Parathyroid adenoma (tissue), 2 donors: Measurements from ENCODE around the gene QSOX2.

Experiments
- H2AFZ ChIP-seq: fragments of 300-600 bp; sonication (generic); one replicate; pipeline ENCODE4 v1.7.0; 2017; ENCODE audit warnings: antibody characterized with exemption, mild to moderate bottlenecking
- H3K27ac ChIP-seq: fragments of 300-600 bp; sonication (generic); one replicate; pipeline ENCODE4 v1.7.0; 2017
- H3K27me3 ChIP-seq: fragments of 300-600 bp; sonication (generic); one replicate; pipeline ENCODE4 v1.7.0; 2017; ENCODE audit warnings: low read length; ENCODE audit not compliant: control insufficient read depth, insufficient read depth
- H3K36me3 ChIP-seq: fragments of 300-600 bp; sonication (generic); one replicate; pipeline ENCODE4 v1.7.0; 2017; ENCODE audit warnings: low read length; ENCODE audit not compliant: control insufficient read depth, insufficient read depth
- H3K4me1 ChIP-seq: fragments of 300-600 bp; sonication (generic); one replicate; pipeline ENCODE4 v1.7.0; 2017; ENCODE audit warnings: control low read depth
- H3K4me2 ChIP-seq: fragments of 300-600 bp; sonication (generic); one replicate; pipeline ENCODE4 v1.7.0; 2017; ENCODE audit warnings: low read length
- H3K4me3 ChIP-seq: fragments of 300-600 bp; sonication (generic); one replicate; pipeline ENCODE4 v1.7.0; 2017; ENCODE audit warnings: low read depth, low read length
- H3K79me2 ChIP-seq: fragments of 300-600 bp; sonication (generic); one replicate; pipeline ENCODE4 v1.7.0; 2017; ENCODE audit warnings: control low read depth
- H3K9ac ChIP-seq: fragments of 300-600 bp; sonication (generic); one replicate; pipeline ENCODE4 v1.7.0; 2017; ENCODE audit warnings: mild to moderate bottlenecking
- H3K9me3 ChIP-seq: fragments of 300-600 bp; sonication (generic); one replicate; pipeline ENCODE4 v1.7.0; 2017; ENCODE audit warnings: low read length; ENCODE audit not compliant: control insufficient read depth
- TF ChIP-seq, protein P1 (sequence below): fragments of 300-600 bp; sonication (generic); IDR thresholded peaks from one replicate; pipeline ENCODE4 v1.7.0; 2017; ENCODE audit warnings: antibody characterized with exemption, mild to moderate bottlenecking
- donor health status: primary hyperparathyroidism.

QSOX2 gene

DNA sequence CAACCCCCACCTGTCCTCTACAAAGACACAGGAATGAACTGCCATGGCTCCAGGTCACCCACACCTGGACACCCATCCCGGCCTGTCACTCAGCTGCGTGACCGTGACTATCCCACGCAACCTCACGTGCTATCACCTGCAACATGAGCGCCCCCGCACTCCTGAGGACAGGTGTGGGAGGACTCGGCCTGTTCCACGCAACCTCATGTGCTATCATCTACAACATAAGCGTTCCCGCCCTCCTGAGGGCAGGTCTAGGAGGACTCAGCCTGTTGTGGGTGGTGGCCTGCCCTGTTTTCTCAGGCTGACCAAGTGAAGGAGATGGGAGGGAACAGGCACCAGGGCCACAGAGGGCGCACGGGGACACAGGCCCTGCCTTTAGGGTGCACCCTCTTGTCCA, 4.1 kb downstream of the QSOX2 start:
- H3K4me2 ChIP-seq = no peak overlapping the region
- H3K9ac ChIP-seq = no peak overlapping the region
- H3K4me3 ChIP-seq = no peak overlapping the region
- no peaks in the 10 kb centered on the region for H3K36me3 ChIP-seq
- no peak overlapping the region for H2AFZ ChIP-seq
- H3K4me1 ChIP-seq = peaks cover 12% of the 10 kb centered on the region
- no peak overlapping the region for H3K27ac ChIP-seq
- no peaks in the 10 kb centered on the region for H3K9me3 ChIP-seq
- H3K79me2 ChIP-seq = peaks cover 22% of the 10 kb centered on the region
- H3K27me3 ChIP-seq = no peaks in the 10 kb centered on the region
- TF ChIP-seq, protein P1, sequence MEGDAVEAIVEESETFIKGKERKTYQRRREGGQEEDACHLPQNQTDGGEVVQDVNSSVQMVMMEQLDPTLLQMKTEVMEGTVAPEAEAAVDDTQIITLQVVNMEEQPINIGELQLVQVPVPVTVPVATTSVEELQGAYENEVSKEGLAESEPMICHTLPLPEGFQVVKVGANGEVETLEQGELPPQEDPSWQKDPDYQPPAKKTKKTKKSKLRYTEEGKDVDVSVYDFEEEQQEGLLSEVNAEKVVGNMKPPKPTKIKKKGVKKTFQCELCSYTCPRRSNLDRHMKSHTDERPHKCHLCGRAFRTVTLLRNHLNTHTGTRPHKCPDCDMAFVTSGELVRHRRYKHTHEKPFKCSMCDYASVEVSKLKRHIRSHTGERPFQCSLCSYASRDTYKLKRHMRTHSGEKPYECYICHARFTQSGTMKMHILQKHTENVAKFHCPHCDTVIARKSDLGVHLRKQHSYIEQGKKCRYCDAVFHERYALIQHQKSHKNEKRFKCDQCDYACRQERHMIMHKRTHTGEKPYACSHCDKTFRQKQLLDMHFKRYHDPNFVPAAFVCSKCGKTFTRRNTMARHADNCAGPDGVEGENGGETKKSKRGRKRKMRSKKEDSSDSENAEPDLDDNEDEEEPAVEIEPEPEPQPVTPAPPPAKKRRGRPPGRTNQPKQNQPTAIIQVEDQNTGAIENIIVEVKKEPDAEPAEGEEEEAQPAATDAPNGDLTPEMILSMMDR = no peak

GRCh38 chr9:136240941-136241340, 4.7 kb downstream of the QSOX2 start:
- no peak overlapping the region for H3K4me2 ChIP-seq
- no peaks in the 10 kb centered on the region for H3K9me3 ChIP-seq
- peaks cover 22% of the 10 kb centered on the region for H3K79me2 ChIP-seq
- H3K4me1 ChIP-seq = peaks cover 10% of the 10 kb centered on the region
- no peak overlapping the region for H3K9ac ChIP-seq
- no peak overlapping the region for H3K27ac ChIP-seq
- H3K27me3 ChIP-seq = no peaks in the 10 kb centered on the region
- TF ChIP-seq, protein P1 = no peak
- no peaks in the 10 kb centered on the region for H3K36me3 ChIP-seq
- no peak overlapping the region for H2AFZ ChIP-seq
- no peak overlapping the region for H3K4me3 ChIP-seq

DNA sequence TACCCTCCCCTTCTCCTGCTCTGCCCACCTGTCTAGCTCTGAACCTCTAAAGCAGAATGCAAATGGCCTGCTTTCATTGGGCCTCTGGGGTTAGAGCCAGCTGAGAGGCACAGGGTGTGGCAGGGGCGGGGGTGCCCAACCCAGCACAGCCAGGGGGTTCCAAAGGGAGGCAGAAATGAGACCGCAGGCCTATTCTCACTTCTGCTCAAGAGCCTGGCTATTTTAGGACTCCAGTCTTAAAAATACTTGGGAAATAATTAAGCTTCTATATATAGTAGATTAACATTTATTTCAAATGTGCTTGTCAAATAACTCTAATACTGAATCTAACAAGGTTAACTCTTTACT, 5.7 kb downstream of the QSOX2 start:
- H3K9ac ChIP-seq = no peak overlapping the region
- H3K27ac ChIP-seq = no peak overlapping the region
- peaks cover 22% of the 10 kb centered on the region for H3K79me2 ChIP-seq
- no peak overlapping the region for H3K4me2 ChIP-seq
- no peaks in the 10 kb centered on the region for H3K36me3 ChIP-seq
- no peaks in the 10 kb centered on the region for H3K27me3 ChIP-seq
- no peaks in the 10 kb centered on the region for H3K9me3 ChIP-seq
- TF ChIP-seq, protein P1 = no peak
- H2AFZ ChIP-seq = no peak overlapping the region
- H3K4me3 ChIP-seq = no peak overlapping the region
- peaks cover 10% of the 10 kb centered on the region for H3K4me1 ChIP-seq

DNA sequence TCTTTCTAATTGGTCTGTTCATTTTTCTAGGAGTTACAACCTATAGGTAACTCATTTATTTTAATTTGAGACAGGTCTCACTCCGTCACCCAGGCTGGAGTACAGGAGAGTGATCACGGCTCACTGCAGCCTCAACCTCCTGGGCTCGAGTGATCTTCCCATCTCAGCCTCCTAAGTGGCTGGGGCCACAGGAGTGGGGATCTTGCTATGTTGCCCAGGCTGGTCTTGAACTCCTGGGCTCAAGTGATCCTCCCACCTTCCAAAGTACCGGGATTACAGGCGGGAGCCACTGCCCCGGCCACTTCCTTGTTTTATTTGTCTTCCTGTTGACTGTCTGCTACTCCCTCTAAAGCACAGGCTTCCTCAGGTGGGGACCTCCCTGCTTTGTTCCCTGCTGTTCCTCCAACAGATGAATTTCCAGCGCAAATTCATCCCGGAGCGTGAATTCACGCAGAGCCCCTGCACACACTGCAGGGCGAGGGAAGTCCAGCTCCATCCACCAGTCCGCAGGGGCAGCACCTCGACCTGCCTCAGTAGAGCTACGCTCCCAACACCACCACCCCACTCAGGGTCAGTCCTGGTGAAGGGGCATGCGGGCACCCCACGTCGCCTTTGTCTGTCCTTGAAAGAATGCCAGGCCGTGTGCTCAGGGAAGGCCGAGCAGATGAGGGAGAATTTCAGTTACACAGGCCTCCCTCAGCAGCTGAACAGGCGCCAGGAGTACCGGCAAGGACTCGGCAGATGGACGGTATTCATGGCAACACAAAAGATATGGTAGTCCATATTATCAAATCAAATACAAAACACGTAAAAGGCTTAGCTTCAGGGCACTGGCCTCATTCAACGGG, 6.3 kb downstream of the QSOX2 start:
- H3K27me3 ChIP-seq = no peaks in the 10 kb centered on the region
- H3K4me3 ChIP-seq = no peak overlapping the region
- no peak overlapping the region for H3K27ac ChIP-seq
- no peak overlapping the region for H3K9ac ChIP-seq
- TF ChIP-seq, protein P1 = no peak
- H3K4me1 ChIP-seq = peaks cover 6% of the 10 kb centered on the region
- H3K9me3 ChIP-seq = no peaks in the 10 kb centered on the region
- no peak overlapping the region for H2AFZ ChIP-seq
- H3K36me3 ChIP-seq = no peaks in the 10 kb centered on the region
- no peak overlapping the region for H3K4me2 ChIP-seq
- peaks cover 22% of the 10 kb centered on the region for H3K79me2 ChIP-seq

GRCh38 chr9:136238342-136238732, 7.3 kb downstream of the QSOX2 start:
- H3K4me3 ChIP-seq = no peak overlapping the region
- H3K27ac ChIP-seq = no peak overlapping the region
- TF ChIP-seq, protein P1 = no peak

More at GRCh38 chr9:136238342-136238732, 7.3 kb downstream of the QSOX2 start:
- no peaks in the 10 kb centered on the region for H3K27me3 ChIP-seq
- no peaks in the 10 kb centered on the region for H3K9me3 ChIP-seq
- H3K4me2 ChIP-seq = no peak overlapping the region
- no peak overlapping the region for H3K9ac ChIP-seq
- no peaks in the 10 kb centered on the region for H3K4me1 ChIP-seq
- peaks cover 15% of the 10 kb centered on the region for H3K79me2 ChIP-seq
- H2AFZ ChIP-seq = no peak overlapping the region
- no peaks in the 10 kb centered on the region for H3K36me3 ChIP-seq
